Fibroblast of villous mesenchyme (primary cell): Measurements from ENCODE around the gene BARX1. TPM values are rescaled to one million over a fixed set of nuclear protein-coding genes. Genes with fewer than 3 reads are reported as not detected.
"Not testable (repeated sequence)": the region's sequence is repeated elsewhere in the genome, so short reads cannot be mapped to it uniquely, and the experiment has no call there.

ENCODE experiments used
- DNase-seq: peaks from one replicate; pipeline ENCODE4 v3.0.0-alpha.2; 2010; ENCODE audit warnings: low read depth
- H3K4me3 ChIP-seq: 2 replicates; pipeline ENCODE4 v1.5.1; 2011; ENCODE audit warnings: low read depth, mild to moderate bottlenecking, low read length
- CTCF ChIP-seq: IDR thresholded peaks from 2 replicates; pipeline ENCODE4 v1.5.1; 2012; ENCODE audit warnings: low read depth, mild to moderate bottlenecking, low read length; ENCODE audit not compliant: insufficient read depth
- total RNA-seq: library from RNA; depleted of rRNA; stranded (reverse); fragments of >200 nt; gene quantifications from 2 replicates; pipeline ENCODE4 v1.2.3, GENCODE V29; 2012

Gene BARX1
- total RNA-seq, 1 donor, result not detected

GRCh38 chr9:93976973-93977372 is 21.8 kb upstream of the BARX1 start:
- TF ChIP-seq CTCF, result no peak
- no peak for DNase-seq
- H3K4me3 ChIP-seq, result no peak overlapping the region

GRCh38 chr9:93976081-93976480 is 20.9 kb upstream of the BARX1 start:
- no peak overlapping the region for H3K4me3 ChIP-seq
- DNase-seq, result no peak
- no peak for TF ChIP-seq CTCF

GRCh38 chr9:93975262-93975661 is 20.1 kb upstream of the BARX1 start:
- no peak overlapping the region for H3K4me3 ChIP-seq
- DNase-seq, result no peak
- no peak for TF ChIP-seq CTCF

GRCh38 chr9:93974151-93974550 is 19.0 kb upstream of the BARX1 start:
- no peak for TF ChIP-seq CTCF
- no peak overlapping the region for H3K4me3 ChIP-seq
- DNase-seq, result no peak

GRCh38 chr9:93972655-93973054 is 17.5 kb upstream of the BARX1 start:
- H3K4me3 ChIP-seq, DNase-seq: not testable (repeated sequence)

- TF ChIP-seq CTCF, result no peak
- no peak overlapping the region for H3K4me3 ChIP-seq
- no peak for DNase-seq
These were observed 14.1 kb upstream of the BARX1 start for GRCh38 chr9:93969328-93969661.

- no peak overlapping the region for H3K4me3 ChIP-seq
- TF ChIP-seq CTCF, result no peak
- peak; percentile 63 for DNase-seq
These were observed 13.5 kb upstream of the BARX1 start for GRCh38 chr9:93968451-93969327.
